ENCODE results near the gene GRIK5. TPM values are rescaled to one million over a fixed set of nuclear protein-coding genes. Genes with fewer than 3 reads are reported as not detected.

The GRIK5 gene
- polyA plus RNA-seq, 1 donor (not counting 4 experiments of a cell fraction or from before 2014, with no cell fraction given): 0.17 TPM

DNA sequence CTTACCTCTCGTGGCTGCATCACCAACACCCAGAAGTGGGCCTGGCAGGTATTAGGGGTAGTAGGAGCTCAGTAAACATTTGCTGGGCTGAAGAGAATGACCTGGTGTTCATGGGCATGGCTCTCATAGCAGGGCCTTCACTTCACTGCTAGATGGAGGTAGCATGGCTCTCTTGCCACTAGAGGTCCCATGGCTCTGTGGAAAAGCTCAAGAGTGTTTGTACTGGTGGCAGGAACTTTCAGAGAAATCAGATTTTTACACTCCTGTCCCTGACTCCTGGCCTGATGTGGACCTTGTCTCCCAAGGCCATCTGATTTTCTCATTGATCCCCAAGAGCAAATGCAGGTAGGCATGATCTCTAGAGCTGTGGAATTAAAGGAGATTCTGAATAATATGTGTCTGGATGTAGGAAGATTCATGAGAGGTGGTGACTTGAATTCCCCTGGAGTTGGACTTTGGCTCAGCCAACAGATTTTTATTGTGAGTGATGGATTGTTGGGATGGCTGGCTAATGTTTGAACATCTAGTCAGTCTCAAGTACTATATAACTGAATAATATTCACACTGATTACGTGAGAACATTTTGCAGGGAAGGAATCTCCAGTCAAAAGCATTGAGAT lies 11.7 kb upstream of the GRIK5 start:
- H3K9me1 ChIP-seq (ENCODE audit: control insufficient read depth, extremely low read depth, insufficient read depth, low read length): peaks cover 10% of the 10 kb centered on the region
- H2AFZ ChIP-seq (ENCODE audit: control insufficient read depth, low read length): no peak overlapping the region
- H3K4me1 ChIP-seq (ENCODE audit: control insufficient read depth, extremely low read depth, insufficient read depth, low read length): peaks cover 27% of the 10 kb centered on the region
- H3K36me3 ChIP-seq (ENCODE audit: control insufficient read depth in 2 of 2, extremely low read depth in 1 of 2, insufficient read depth in 2 of 2, low read length in 2 of 2): peaks cover 26 to 28% of the 10 kb centered on the region in 2 experiments
- H3K79me2 ChIP-seq (ENCODE audit: control insufficient read depth, insufficient read depth, low read length): peaks cover 54% of the 10 kb centered on the region
- H3K27ac ChIP-seq (ENCODE audit: control insufficient read depth, insufficient read depth, low read length): no peak overlapping the region
- peaks cover 29% of the 10 kb centered on the region for H4K20me1 ChIP-seq (ENCODE audit: control insufficient read depth, extremely low read depth, insufficient read depth, low read length)
- H3K27me3 ChIP-seq (ENCODE audit: control insufficient read depth, extremely low read depth, insufficient read depth, low read length): no peaks in the 10 kb centered on the region
- TF ChIP-seq CTCF (optimal IDR thresholded peaks at IDR 0.05 in 1 of 3, IDR thresholded peaks at IDR 0.05 in 1 of 3, conservative IDR thresholded peaks at IDR 0.05 in 1 of 3; ENCODE audit: extremely low read depth in 1 of 3, insufficient read depth in 2 of 3, low read length in 3 of 3) (peak; percentile 47 to 62 (median 52)), EZH2 (IDR thresholded peaks at IDR 0.05; ENCODE audit: low read length) (no peak)
- H3K4me2 ChIP-seq (ENCODE audit: control insufficient read depth, extremely low read depth, insufficient read depth, low read depth, low read length): no peak overlapping the region
- DNase-seq (ENCODE audit: low read depth, low spot score) (no peak), FAIRE-seq (peak; percentile 20)
- no peak overlapping the region for H3K4me3 ChIP-seq (ENCODE audit: control insufficient read depth in 2 of 3, extremely low read depth in 1 of 3, insufficient read depth in 2 of 3, low read depth in 1 of 3, low read length in 3 of 3)
- no peaks in the 10 kb centered on the region for H3K9me3 ChIP-seq (ENCODE audit: control insufficient read depth, low read depth, low read length)
- H3K9ac ChIP-seq (ENCODE audit: control insufficient read depth, extremely low read depth, insufficient read depth, low read length): no peak overlapping the region
- dilution Hi-C loops (cut with MboI; ENCODE audit: extremely low pct_ligation_motif_present, low sequenced_read_pairs): no loop called here

DNA sequence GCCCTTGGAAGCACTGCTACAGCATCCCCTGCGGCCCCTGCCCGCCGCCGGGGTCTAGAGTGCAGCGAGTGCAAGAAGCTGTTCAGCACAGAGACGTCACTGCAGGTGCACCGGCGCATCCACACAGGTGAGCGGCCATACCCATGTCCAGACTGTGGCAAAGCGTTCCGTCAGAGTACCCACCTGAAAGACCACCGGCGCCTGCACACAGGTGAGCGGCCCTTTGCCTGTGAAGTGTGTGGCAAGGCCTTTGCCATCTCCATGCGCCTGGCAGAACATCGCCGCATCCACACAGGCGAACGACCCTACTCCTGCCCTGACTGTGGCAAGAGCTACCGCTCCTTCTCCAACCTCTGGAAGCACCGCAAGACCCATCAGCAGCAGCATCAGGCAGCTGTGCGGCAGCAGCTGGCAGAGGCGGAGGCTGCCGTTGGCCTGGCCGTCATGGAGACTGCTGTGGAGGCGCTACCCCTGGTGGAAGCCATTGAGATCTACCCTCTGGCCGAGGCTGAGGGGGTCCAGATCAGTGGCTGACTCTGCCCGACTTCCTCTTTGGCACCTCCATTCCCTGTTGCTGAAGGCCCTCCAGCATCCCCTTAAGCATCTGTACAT lies 10.9 kb upstream of the GRIK5 start:
- no peak overlapping the region for H3K4me3 ChIP-seq (ENCODE audit: control insufficient read depth in 2 of 3, extremely low read depth in 1 of 3, insufficient read depth in 2 of 3, low read depth in 1 of 3, low read length in 3 of 3)
- dilution Hi-C loops (cut with MboI; ENCODE audit: extremely low pct_ligation_motif_present, low sequenced_read_pairs): no loop called here
- TF ChIP-seq EZH2 (IDR thresholded peaks at IDR 0.05; ENCODE audit: low read length) (no peak), CTCF (optimal IDR thresholded peaks at IDR 0.05 in 1 of 3, IDR thresholded peaks at IDR 0.05 in 1 of 3, conservative IDR thresholded peaks at IDR 0.05 in 1 of 3; ENCODE audit: extremely low read depth in 1 of 3, insufficient read depth in 2 of 3, low read length in 3 of 3) (no peak)
- no peak overlapping the region for H3K9ac ChIP-seq (ENCODE audit: control insufficient read depth, extremely low read depth, insufficient read depth, low read length)
- H3K9me1 ChIP-seq (ENCODE audit: control insufficient read depth, extremely low read depth, insufficient read depth, low read length): peaks cover 10% of the 10 kb centered on the region
- H3K9me3 ChIP-seq (ENCODE audit: control insufficient read depth, low read depth, low read length): no peaks in the 10 kb centered on the region
- H3K4me1 ChIP-seq (ENCODE audit: control insufficient read depth, extremely low read depth, insufficient read depth, low read length): peaks cover 27% of the 10 kb centered on the region
- H3K79me2 ChIP-seq (ENCODE audit: control insufficient read depth, insufficient read depth, low read length): peaks cover 61% of the 10 kb centered on the region
- no peak overlapping the region for H3K27ac ChIP-seq (ENCODE audit: control insufficient read depth, insufficient read depth, low read length)
- DNase-seq (ENCODE audit: low read depth, low spot score) (no peak), FAIRE-seq (no peak)
- H3K4me2 ChIP-seq (ENCODE audit: control insufficient read depth, extremely low read depth, insufficient read depth, low read depth, low read length): no peak overlapping the region
- H3K36me3 ChIP-seq (ENCODE audit: control insufficient read depth in 2 of 2, extremely low read depth in 1 of 2, insufficient read depth in 2 of 2, low read length in 2 of 2): peaks cover 26 to 28% of the 10 kb centered on the region in 2 experiments
- no peaks in the 10 kb centered on the region for H3K27me3 ChIP-seq (ENCODE audit: control insufficient read depth, extremely low read depth, insufficient read depth, low read length)
- peaks cover 29% of the 10 kb centered on the region for H4K20me1 ChIP-seq (ENCODE audit: control insufficient read depth, extremely low read depth, insufficient read depth, low read length)
- no peak overlapping the region for H2AFZ ChIP-seq (ENCODE audit: control insufficient read depth, low read length)
